Naive thymus-derived CD8-positive, alpha-beta T cell (primary cell): ENCODE measurements around the gene ENTHD1. TPM values are rescaled to one million over a fixed set of nuclear protein-coding genes. Genes with fewer than 3 reads are reported as not detected.

ENCODE experiments used
- ATAC-seq, 2 donors: fragments of 150-1000 bp; cut with Tn5 transposase in 1 of 2; sonication (Bioruptor Pico), chemical (Tn5 transposase) in 1 of 2; 1 replicate in 1 of 2; 2 replicates in 1 of 2; pipeline ENCODE4 v1.10.0; 2021; ENCODE audit warnings: mild to moderate bottlenecking in 2 of 2, moderate library complexity in 2 of 2
- POLR2A ChIA-PET: fragments of 350-600 bp; sonication (Branson Sonifier 250); formaldehyde crosslinking; loops from one replicate; lab custom pipeline; 2021; ENCODE audit warnings: antibody characterized with exemption; lab: Charles Lee
- DNase-seq, 10 donors: peaks; one replicate each; pipeline versions ENCODE4 v3.0.0 to v3.0.0-alpha.2; 2020 to 2022
- H3K27ac Mint-ChIP-seq, 10 donors: one replicate each; pipeline ENCODE4 v1.8.0; 2020 to 2022; ENCODE audit warnings: mild to moderate bottlenecking in 10 of 10, mixed read lengths in 10 of 10, moderate library complexity in 4 of 10, inconsistent platforms in 1 of 10
- H3K27me3 Mint-ChIP-seq, 5 donors: one replicate each; pipeline ENCODE4 v1.8.0; 2021 to 2022; ENCODE audit warnings: mixed read lengths in 5 of 5
- H3K36me3 Mint-ChIP-seq, 3 donors: one replicate each; pipeline ENCODE4 v1.8.0; 2020 to 2022; ENCODE audit warnings: mixed read lengths in 3 of 3, mild to moderate bottlenecking in 2 of 3, inconsistent platforms in 1 of 3
- H3K4me1 Mint-ChIP-seq, 4 donors: one replicate each; pipeline ENCODE4 v1.8.0; 2021 to 2022; ENCODE audit warnings: mixed read lengths in 4 of 4
- H3K4me3 Mint-ChIP-seq, 10 donors: one replicate each; pipeline ENCODE4 v1.8.0; 2020 to 2022; ENCODE audit warnings: mild to moderate bottlenecking in 10 of 10, mixed read lengths in 10 of 10, moderate library complexity in 6 of 10, inconsistent platforms in 1 of 10
- H3K9me3 Mint-ChIP-seq, 9 donors: one replicate each; pipeline ENCODE4 v1.8.0; 2020 to 2022; ENCODE audit warnings: mixed read lengths in 9 of 9, mild to moderate bottlenecking in 3 of 9, inconsistent platforms in 1 of 9, moderate library complexity in 1 of 9
- polyA plus RNA-seq, 3 donors: library from polyadenylated mRNA; unstranded; fragments of 300-500 nt; fragmentation: Illumina TruSeq; gene quantifications; one replicate each; pipeline ENCODE4 v1.2.3, GENCODE V29; 2021
- total RNA-seq, 8 experiments: library from RNA in 2 of 8; stranded (reverse) in 2 of 8; gene quantifications; one replicate each; pipeline ENCODE4 v1.2.3 and lab custom pipeline; 2021 to 2026

ENTHD1 gene
- total and polyA plus RNA-seq, 5 experiments from 2014 or later = 0.20 to 0.41 (median 0.36) TPM

DNA sequence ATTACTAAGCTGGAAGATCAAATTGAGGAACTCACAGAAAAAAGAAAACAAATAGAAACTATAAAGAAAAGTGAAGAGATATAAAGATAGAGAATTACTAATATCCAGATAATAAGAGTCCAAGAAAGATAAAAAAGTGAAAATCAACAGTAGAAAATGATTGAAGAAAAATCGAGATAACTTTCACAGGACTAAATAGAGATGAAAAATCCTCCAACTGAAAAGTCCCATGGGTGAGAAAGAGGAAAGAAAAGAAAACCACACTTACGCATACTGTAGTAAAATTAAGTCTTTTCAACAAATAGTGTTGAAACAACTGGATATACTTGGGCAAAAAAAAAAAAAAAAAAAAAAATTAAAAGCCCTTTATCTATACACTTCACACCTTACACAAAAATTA lies 60.0 kb downstream of the ENTHD1 start:
- Mint-ChIP-seq H3K4me3 (no peak overlapping the region), H3K4me1 (peaks cover 8 to 20% (median 10%) of the 10 kb centered on the region in 4 donors), H3K27me3 (peaks cover 0 to 10% (median 4%) of the 10 kb centered on the region in 5 donors), H3K27ac (no peak overlapping the region), H3K36me3 (no peaks in the 10 kb centered on the region), H3K9me3 (peaks cover 0 to 4% (median 0%) of the 10 kb centered on the region in 9 donors)
- no peak for ATAC-seq
- no peak for DNase-seq
- POLR2A ChIA-PET = interaction anchor here (1.2 kb wide), 1 partner anchor 15 kb away, joined by 3 read pairs; no protein-coding TSS in a partner anchor

DNA sequence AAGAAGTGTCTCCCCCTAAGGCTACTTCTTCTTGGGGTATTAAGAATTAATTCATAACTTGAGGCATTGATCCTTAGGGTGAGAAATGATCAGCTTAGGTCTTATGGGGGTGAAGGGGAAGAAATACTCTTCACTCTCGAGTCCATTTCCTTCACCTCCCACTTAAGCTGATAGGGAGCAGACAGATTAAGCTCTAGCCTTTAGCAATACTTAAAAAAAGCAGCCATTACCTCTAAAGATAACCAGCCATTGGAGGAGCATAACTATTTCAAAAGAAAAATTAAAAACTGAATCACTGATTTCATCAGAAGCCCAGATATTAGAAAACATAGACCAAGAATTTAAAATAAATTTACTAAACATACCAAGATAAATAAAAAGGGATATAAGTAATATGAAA lies 60.5 kb downstream of the ENTHD1 start:
- POLR2A ChIA-PET = interaction anchor here (1.2 kb wide), 1 partner anchor 14 kb away, joined by 3 read pairs; no protein-coding TSS in a partner anchor
- Mint-ChIP-seq H3K27me3 (peaks cover 0 to 10% (median 4%) of the 10 kb centered on the region in 5 donors), H3K4me1 (peaks cover 8 to 25% (median 10%) of the 10 kb centered on the region in 4 donors), H3K9me3 (peaks cover 0 to 4% (median 0%) of the 10 kb centered on the region in 9 donors), H3K36me3 (no peaks in the 10 kb centered on the region), H3K27ac (no peak overlapping the region), H3K4me3 (peak overlapping the region in 1 of 10 donors; percentile 10)
- ATAC-seq = no peak
- DNase-seq = no peak

DNA sequence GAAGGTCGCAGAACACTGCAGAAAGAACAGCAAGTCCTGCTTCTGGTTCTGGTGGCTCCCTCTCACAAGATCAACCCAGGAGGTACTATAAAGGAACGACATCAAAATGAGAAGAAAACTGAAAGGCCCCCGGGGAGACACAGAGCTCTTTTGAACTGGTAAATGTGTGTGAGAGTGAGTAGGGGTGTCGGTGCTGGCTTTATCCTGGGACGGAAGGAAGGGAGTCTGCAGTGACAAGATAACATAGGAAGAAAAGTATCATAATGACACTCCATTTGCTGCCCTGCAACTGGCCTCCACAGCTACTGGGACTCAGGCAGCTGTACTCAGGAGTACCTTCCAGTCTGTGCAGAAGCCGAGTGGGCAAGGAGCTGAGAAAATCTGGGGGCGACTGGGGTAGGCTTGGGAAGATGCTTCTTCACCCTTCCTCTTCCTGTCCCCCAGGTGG lies 60.9 kb downstream of the ENTHD1 start:
- no peaks in the 10 kb centered on the region for H3K36me3 Mint-ChIP-seq
- H3K27me3 Mint-ChIP-seq = peaks cover 0 to 10% (median 4%) of the 10 kb centered on the region in 5 donors
- peak overlapping the region in 7 of 10 donors; percentile 0 to 33 (median 17) for H3K4me3 Mint-ChIP-seq
- POLR2A ChIA-PET = interaction anchor here (1.2 kb wide), 1 partner anchor 14 kb away, joined by 3 read pairs; no protein-coding TSS in a partner anchor
- DNase-seq = peak in 2 of 10 donors; percentile 1
- ATAC-seq = peak in 1 of 2 donors; percentile 29
- peaks cover 0 to 4% (median 0%) of the 10 kb centered on the region in 9 donors for H3K9me3 Mint-ChIP-seq
- H3K27ac Mint-ChIP-seq = peak overlapping the region in 2 of 10 donors; percentile 8 to 9
- H3K4me1 Mint-ChIP-seq = peaks cover 8 to 27% (median 10%) of the 10 kb centered on the region in 4 donors

DNA sequence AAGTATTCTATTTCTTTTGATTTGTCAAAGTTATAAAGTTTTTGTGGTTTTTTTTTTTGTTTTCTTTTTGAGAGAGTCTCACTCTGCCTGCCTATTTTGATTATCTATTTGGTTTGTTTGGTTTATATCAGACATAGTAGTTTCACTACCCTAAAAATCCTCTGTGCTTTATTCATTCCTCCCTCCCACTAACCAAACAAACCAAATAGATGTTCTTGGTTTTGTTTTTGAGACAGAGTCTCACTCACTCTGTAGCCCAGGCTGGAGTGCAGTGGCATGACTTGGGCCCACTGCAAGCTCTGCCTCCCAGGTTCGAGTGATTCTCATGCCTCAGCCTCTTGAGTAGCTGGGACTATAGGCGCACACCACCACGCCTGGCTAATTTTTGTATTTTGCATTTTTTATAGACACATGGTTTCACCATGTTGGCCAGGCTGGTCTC lies 67.9 kb downstream of the ENTHD1 start:
- DNase-seq (no peak), ATAC-seq (peak in 1 of 2 donors; percentile 37)
- peaks cover 0 to 4% (median 2%) of the 10 kb centered on the region in 5 donors for H3K27me3 Mint-ChIP-seq
- no peaks in the 10 kb centered on the region for H3K36me3 Mint-ChIP-seq
- POLR2A ChIA-PET = no interaction called here
- peak overlapping the region in 1 of 10 donors; percentile 29 for H3K4me3 Mint-ChIP-seq
- H3K9me3 Mint-ChIP-seq = no peaks in the 10 kb centered on the region
- H3K27ac Mint-ChIP-seq = peak overlapping the region in 1 of 10 donors; percentile 36
- H3K4me1 Mint-ChIP-seq = peaks cover 0 to 25% (median 1%) of the 10 kb centered on the region in 4 donors

DNA sequence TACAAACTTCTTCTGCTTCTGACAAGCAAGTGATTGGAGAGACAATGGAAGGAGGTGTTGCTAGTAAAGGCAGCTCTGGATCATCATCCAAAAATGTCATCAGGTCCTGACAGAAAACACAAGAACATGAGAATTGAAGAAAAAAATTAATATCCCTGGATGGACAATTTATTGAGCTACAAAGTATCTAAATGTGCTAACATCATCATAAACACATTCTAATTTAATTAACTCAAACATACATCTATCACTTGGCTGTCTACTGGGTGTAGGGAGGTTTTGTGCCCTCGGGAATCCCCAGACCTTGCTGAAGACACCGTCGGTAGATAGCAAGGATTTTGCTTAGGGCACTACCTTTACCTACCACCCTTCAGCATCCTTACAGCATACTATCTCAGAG lies 72.6 kb downstream of the ENTHD1 start:
- Mint-ChIP-seq H3K4me3 (no peak overlapping the region), H3K4me1 (peaks cover 0 to 16% (median 0%) of the 10 kb centered on the region in 4 donors), H3K9me3 (no peaks in the 10 kb centered on the region), H3K27me3 (no peaks in the 10 kb centered on the region), H3K27ac (no peak overlapping the region), H3K36me3 (no peaks in the 10 kb centered on the region)
- no peak for ATAC-seq
- DNase-seq = no peak
- POLR2A ChIA-PET = no interaction called here

DNA sequence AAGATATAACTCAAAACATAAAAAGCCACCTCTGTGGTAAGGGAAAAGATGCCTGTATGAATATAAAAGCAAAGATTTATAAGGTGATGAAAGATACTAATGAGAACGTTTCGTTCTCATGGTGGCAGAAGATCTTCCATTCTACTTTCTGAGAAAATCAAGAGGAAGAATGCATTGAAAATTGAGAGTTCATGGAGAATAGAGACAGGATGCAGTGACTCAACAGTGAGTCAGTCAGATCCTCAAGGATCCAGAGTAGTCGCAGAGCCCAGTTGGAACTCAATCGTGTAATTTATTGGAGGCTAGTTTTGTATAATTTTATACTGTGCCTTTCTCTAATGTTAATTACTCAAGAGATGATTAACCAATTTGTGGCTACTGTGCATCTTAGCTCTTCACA lies 73.3 kb downstream of the ENTHD1 start:
- POLR2A ChIA-PET = no interaction called here
- Mint-ChIP-seq H3K9me3 (no peaks in the 10 kb centered on the region), H3K4me3 (no peak overlapping the region)

DNA sequence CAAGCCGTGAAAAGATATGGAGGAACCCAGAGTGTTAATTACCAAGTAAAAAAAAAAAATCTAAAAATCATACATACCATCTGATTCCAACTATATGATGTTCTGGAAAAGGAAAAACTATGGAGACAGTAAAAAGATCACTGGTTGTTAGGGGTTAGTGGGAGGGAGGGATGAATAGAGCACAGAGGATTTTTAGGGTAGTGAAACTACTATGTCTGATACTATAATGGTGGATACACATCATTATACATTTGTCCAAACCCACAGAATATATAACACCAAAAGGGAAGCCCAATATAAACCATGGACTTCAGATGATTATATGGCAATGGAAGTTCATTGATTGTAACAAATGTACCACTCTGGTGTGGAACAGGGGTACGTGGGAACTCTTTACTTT lies 74.1 kb downstream of the ENTHD1 start:
- peaks cover 0 to 1% (median 0%) of the 10 kb centered on the region in 5 donors for H3K27me3 Mint-ChIP-seq
- POLR2A ChIA-PET = interaction anchor here (1.1 kb wide), 1 partner anchor 13 kb away, joined by 3 read pairs; no protein-coding TSS in a partner anchor
- DNase-seq = no peak
- H3K4me3 Mint-ChIP-seq = no peak overlapping the region
- no peaks in the 10 kb centered on the region for H3K36me3 Mint-ChIP-seq
- ATAC-seq = no peak
- no peaks in the 10 kb centered on the region for H3K9me3 Mint-ChIP-seq
- H3K4me1 Mint-ChIP-seq = peaks cover 0 to 8% (median 0%) of the 10 kb centered on the region in 4 donors
- no peak overlapping the region for H3K27ac Mint-ChIP-seq

More for the DNA sequence above, 73.3 kb downstream of the ENTHD1 start:
- Mint-ChIP-seq H3K27ac (no peak overlapping the region), H3K36me3 (no peaks in the 10 kb centered on the region), H3K27me3 (peaks cover 0 to 1% (median 0%) of the 10 kb centered on the region in 5 donors), H3K4me1 (peaks cover 0 to 8% (median 0%) of the 10 kb centered on the region in 4 donors)
- no peak for ATAC-seq
- no peak for DNase-seq

DNA sequence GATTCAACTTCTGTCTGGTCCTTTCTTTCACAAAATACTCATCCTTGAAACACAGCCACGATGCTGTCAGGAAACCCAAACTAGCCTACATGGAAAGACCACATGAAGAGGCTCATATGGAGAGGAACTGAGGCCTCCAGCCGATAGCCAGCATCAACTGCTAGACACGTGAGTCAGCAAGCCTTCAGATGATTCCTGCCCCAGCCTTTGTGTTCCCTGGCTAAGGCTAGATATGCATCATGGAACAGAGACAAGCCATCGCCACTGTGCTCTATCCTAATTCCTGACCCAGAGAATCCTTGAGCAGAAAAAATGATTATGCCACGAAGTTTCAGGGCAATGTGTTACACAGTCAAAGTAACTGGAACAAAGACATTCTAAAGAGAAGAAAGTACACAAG lies 75.5 kb downstream of the ENTHD1 start:
- Mint-ChIP-seq H3K36me3 (no peaks in the 10 kb centered on the region), H3K4me3 (no peak overlapping the region), H3K27me3 (peaks cover 0 to 4% (median under 1%) of the 10 kb centered on the region in 5 donors), H3K4me1 (peaks cover 0 to 8% (median 0%) of the 10 kb centered on the region in 4 donors), H3K27ac (no peak overlapping the region), H3K9me3 (no peaks in the 10 kb centered on the region)
- POLR2A ChIA-PET = interaction anchor here (1.1 kb wide), 1 partner anchor 15 kb away, joined by 3 read pairs; no protein-coding TSS in a partner anchor
- ATAC-seq = no peak
- DNase-seq = no peak

DNA sequence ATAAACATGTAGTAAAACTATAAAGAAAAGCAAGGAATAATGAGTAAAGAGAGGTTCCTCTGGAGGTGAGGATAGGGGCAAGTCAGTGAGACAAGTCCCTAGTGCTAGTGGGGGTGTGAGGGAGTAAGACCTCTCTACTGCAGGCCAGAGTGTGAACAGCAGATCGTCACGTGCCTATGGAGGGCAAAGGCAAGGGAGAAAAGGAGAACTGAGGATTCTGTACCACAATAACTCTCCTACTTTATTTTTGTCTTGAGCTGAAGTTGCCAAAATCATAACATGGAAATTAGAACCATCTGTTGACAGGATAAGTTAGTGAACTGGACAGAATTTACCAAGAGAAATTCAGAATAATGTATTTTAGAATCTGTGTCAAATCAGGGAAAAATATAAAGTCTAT lies 77.6 kb downstream of the ENTHD1 start:
- H3K9me3 Mint-ChIP-seq = no peaks in the 10 kb centered on the region
- DNase-seq (no peak), ATAC-seq (no peak)
- no peak overlapping the region for H3K4me3 Mint-ChIP-seq
- POLR2A ChIA-PET = no interaction called here
- H3K36me3 Mint-ChIP-seq = no peaks in the 10 kb centered on the region
- H3K4me1 Mint-ChIP-seq = peaks cover 0 to 7% (median under 1%) of the 10 kb centered on the region in 4 donors
- H3K27me3 Mint-ChIP-seq = peaks cover 0 to 18% (median 6%) of the 10 kb centered on the region in 5 donors
- H3K27ac Mint-ChIP-seq = no peak overlapping the region

DNA sequence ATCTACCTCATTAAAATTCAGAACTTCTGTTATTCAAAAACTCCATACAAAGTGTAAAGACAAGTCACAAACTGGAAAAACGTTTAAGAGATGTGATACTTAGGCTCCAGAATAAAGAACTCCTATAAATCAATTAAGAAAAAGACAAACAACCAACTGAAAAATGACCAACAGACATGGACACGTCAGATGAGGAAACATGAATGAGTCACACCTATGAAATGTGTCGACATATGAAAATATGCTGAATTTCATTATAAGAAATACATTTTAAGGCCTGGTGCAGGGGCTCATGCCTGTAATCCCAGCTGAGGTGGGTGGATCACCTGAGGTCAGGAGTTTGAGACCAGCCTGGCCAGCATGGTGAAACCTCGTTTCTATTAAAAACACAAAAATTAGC lies 78.7 kb downstream of the ENTHD1 start:
- DNase-seq = no peak
- H3K36me3 Mint-ChIP-seq = no peaks in the 10 kb centered on the region
- POLR2A ChIA-PET = no interaction called here

DNA sequence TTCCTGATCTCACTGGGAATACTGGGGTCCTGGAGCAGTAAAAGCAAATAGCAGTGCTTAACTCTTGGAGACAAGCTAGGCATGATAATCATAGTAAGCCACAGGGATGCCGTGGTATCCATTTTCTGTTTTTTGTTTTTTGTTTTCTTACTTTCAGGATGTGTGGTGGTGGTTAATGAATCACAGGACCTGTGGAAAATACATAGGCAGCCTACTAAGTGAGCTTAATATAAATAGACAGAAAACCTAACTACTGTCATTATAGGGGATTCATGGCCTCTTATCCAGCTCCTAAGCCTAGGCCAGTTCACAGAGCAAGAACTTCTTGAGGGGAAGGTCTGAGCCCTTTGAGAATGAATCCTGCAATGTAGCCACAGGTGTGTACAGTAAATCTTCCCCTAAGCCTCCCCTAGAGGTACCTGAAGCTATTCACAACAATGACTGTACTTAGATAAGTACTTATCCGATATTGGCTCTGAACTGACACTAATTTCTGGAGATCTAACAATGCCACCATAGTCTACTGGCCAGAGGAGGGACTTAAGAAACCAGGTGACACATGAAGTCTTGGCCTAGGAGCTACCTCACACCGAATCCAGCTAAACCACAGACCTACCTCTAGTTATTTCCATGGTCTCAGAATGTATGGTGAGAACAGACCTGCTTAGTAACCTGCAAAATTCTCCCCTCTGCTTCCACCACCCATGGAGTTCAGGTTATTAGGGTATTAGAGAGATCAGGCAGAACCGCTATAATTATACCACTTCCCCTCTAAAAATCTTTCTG lies 83.6 kb downstream of the ENTHD1 start:
- H3K36me3 Mint-ChIP-seq = no peaks in the 10 kb centered on the region

More for the DNA sequence above, 78.7 kb downstream of the ENTHD1 start:
- peaks cover 0 to 2% (median under 1%) of the 10 kb centered on the region in 4 donors for H3K4me1 Mint-ChIP-seq
- H3K9me3 Mint-ChIP-seq = no peaks in the 10 kb centered on the region
- no peak for ATAC-seq
- H3K27me3 Mint-ChIP-seq = peaks cover 0 to 18% (median 6%) of the 10 kb centered on the region in 5 donors
- no peak overlapping the region for H3K4me3 Mint-ChIP-seq
- no peak overlapping the region for H3K27ac Mint-ChIP-seq

DNA sequence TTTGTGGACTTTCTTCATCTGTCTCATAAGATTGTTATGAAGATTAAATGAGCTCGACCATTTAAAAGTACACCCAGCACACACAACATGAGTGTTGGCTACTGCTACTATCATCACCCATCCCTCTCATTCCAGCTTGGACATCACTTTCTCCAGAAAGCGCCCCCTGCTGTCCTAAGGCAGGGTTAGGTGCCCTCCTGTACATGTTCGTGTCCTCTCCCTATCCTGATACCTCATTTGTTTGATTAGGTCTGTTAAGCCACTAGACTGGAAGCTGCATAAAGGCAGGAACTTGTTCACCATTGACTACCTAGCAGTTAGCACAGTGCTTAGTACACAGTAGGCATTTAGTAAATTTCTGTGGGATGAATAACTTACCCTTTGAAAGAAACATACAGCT lies 85.5 kb downstream of the ENTHD1 start:
- DNase-seq (peak in 5 of 10 donors; percentile 6 to 22 (median 13)), ATAC-seq (no peak)
- peaks cover 5 to 20% (median 12%) of the 10 kb centered on the region in 5 donors for H3K27me3 Mint-ChIP-seq
- H3K36me3 Mint-ChIP-seq = no peaks in the 10 kb centered on the region
- POLR2A ChIA-PET = no interaction called here
- H3K4me1 Mint-ChIP-seq = peaks cover 6 to 11% (median 8%) of the 10 kb centered on the region in 4 donors
- H3K9me3 Mint-ChIP-seq = no peaks in the 10 kb centered on the region
- H3K4me3 Mint-ChIP-seq = no peak overlapping the region
- peak overlapping the region in 1 of 10 donors; percentile 50 for H3K27ac Mint-ChIP-seq

More for the DNA sequence above, 83.6 kb downstream of the ENTHD1 start:
- H3K27me3 Mint-ChIP-seq = peaks cover 4 to 18% (median 7%) of the 10 kb centered on the region in 5 donors
- DNase-seq = no peak
- no peak overlapping the region for H3K4me3 Mint-ChIP-seq
- no peaks in the 10 kb centered on the region for H3K9me3 Mint-ChIP-seq
- H3K4me1 Mint-ChIP-seq = peaks cover 6 to 11% (median 8%) of the 10 kb centered on the region in 4 donors
- no peak for ATAC-seq
- POLR2A ChIA-PET = no interaction called here
- no peak overlapping the region for H3K27ac Mint-ChIP-seq
